Left ventricle myocardium inferior (tissue), 1 donor: Measurements from ENCODE around the gene HSPA1L. TPM values are rescaled to one million over a fixed set of nuclear protein-coding genes. Genes with fewer than 3 reads are reported as not detected.
"Not testable (repeated sequence)": the region's sequence is repeated elsewhere in the genome, so short reads cannot be mapped to it uniquely, and the experiment has no call there.

Experiments
- DNase-seq: peaks from one replicate; pipeline ENCODE4 v3.0.0-alpha.2; 2020
- H3K27ac ChIP-seq: fragments of 200-600 bp; replicated peaks from 2 replicates; pipeline ENCODE4 v1.8.0; 2021
- H3K27me3 ChIP-seq: fragments of 200-600 bp; 2 replicates; pipeline ENCODE4 v1.8.0; 2021; ENCODE audit warnings: low read depth
- H3K36me3 ChIP-seq: fragments of 200-600 bp; 2 replicates; pipeline ENCODE4 v1.8.0; 2021
- H3K4me1 ChIP-seq: fragments of 200-600 bp; 2 replicates; pipeline ENCODE4 v1.8.0; 2021
- H3K4me3 ChIP-seq: fragments of 200-600 bp; 2 replicates; pipeline ENCODE4 v1.8.0; 2021; ENCODE audit warnings: mild to moderate bottlenecking, moderate library complexity
- H3K9me3 ChIP-seq: fragments of 200-600 bp; replicated peaks from 2 replicates; pipeline ENCODE4 v1.8.0; 2021
- CTCF ChIP-seq: fragments of 200-600 bp; IDR thresholded peaks from 2 replicates; pipeline ENCODE4 v1.8.0; 2021; ENCODE audit warnings: antibody characterized with exemption, mild to moderate bottlenecking, borderline replicate concordance
- intact Hi-C: fragments of 100-400 bp; cut with micrococcal nuclease; formaldehyde crosslinking; loops from one replicate; pipeline ENCODE4 v1.11.0; 2022
- total RNA-seq: library from RNA; stranded (reverse); fragmentation: NEBNext Ultra II Directional; extraction: Animal tissue kit (Norgen Biotek cat#: 25700); gene quantifications from one replicate; pipeline ENCODE4 v1.2.1, GENCODE V29; 2021
- donor health status: DM: no; HTN: yes; CAD: no; lungs with severe emphysema.

The HSPA1L gene
- total RNA-seq, 1 donor from 2014 or later: 2.2 TPM

DNA sequence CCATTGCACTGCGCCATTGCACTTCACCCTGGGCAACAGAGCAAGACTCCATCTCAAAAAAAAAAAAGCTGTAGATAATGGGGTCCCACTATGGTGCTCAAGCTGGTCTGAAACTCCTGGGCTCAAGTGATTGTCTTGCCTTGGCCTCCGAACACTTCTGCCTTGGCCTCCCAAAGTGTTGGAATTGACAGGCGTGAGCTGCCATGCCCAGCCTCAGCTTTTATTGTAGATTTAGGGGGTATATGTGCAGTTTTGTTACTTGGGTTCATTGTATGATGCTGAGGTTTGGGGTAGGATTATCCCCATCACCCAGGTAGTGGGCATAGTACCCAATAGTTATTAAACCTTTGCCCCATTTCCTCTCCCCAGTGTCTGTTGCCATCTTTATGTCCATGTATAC, 23.9 kb upstream of the HSPA1L start:
- H3K4me1 ChIP-seq: peaks cover 47% of the 10 kb centered on the region
- H3K27ac ChIP-seq: no peak overlapping the region
- H3K27me3 ChIP-seq: no peaks in the 10 kb centered on the region
- DNase-seq: no peak
- no peak for TF ChIP-seq CTCF
- no peaks in the 10 kb centered on the region for H3K9me3 ChIP-seq
- intact Hi-C loops: no loop called here
- no peak overlapping the region for H3K4me3 ChIP-seq
- peaks cover 51% of the 10 kb centered on the region for H3K36me3 ChIP-seq

GRCh38 chr6:31838114-31838553, 23.1 kb upstream of the HSPA1L start:
- intact Hi-C loops, DNase-seq, H3K27me3 ChIP-seq, H3K9me3 ChIP-seq: not testable (repeated sequence)
- Histone ChIP-seq H3K4me1 (peaks cover 51% of the 10 kb centered on the region), H3K36me3 (peaks cover 51% of the 10 kb centered on the region), H3K4me3 (peak overlapping the region; percentile 99), H3K27ac (peak overlapping the region; percentile 97)

- Histone ChIP-seq H3K27me3 (no peaks in the 10 kb centered on the region), H3K4me3 (peak overlapping the region; percentile 99), H3K27ac (peak overlapping the region; percentile 97), H3K36me3 (peaks cover 51% of the 10 kb centered on the region), H3K9me3 (no peaks in the 10 kb centered on the region), H3K4me1 (peaks cover 54% of the 10 kb centered on the region)
- no peak for DNase-seq
- intact Hi-C loops: no loop called here
- TF ChIP-seq CTCF: no peak
Observed at GRCh38 chr6:31837369-31838113, 22.5 kb upstream of the HSPA1L start.

DNA sequence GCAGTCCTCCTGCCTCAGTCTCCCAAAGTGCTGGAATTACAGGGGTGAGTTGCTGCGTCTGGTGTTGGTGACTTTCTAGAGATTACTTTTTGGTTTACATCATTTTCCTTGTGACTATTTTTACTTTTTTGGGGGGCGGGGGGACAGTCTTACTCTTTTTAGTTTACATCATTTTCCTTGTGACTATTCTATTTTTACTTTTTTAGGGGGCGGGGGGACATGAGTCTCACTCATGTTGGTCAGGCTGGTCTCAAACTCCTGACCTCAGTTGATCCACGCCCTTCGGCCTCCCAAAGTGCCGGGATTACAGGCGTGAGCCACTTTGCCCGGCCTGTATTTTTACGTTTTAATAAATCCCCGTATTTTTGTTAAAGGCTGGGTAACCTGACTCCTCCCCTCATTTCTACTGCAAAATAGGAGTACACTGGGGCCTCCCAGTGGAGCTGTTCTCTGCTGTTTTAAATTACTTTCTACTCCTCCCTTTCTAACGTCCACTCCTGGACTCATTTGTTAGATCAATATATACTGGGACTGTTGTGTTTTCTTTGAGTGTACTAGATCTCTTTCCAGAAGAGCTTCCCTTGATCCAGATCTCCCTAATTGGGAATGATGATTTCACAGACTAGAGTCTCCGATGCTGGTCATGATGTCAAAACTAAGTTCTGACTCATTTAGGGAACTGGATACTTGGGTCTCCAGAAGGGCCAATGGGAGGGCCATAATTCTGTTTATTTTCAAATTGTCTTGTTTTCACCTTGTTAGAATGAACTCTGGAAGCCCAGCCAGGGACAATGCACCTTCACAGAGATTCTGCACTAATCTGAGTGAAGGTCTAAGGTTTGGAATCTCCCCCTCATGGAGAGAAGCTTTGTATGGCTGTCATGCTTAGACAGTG, 21.6 kb upstream of the HSPA1L start:
- Histone ChIP-seq H3K4me3 (peak overlapping the region; percentile 99), H3K27me3 (no peaks in the 10 kb centered on the region), H3K36me3 (peaks cover 51% of the 10 kb centered on the region), H3K9me3 (no peaks in the 10 kb centered on the region), H3K27ac (peak overlapping the region; percentile 97), H3K4me1 (peaks cover 56% of the 10 kb centered on the region)
- DNase-seq: no peak
- intact Hi-C loops: no loop called here
- TF ChIP-seq CTCF: no peak

DNA sequence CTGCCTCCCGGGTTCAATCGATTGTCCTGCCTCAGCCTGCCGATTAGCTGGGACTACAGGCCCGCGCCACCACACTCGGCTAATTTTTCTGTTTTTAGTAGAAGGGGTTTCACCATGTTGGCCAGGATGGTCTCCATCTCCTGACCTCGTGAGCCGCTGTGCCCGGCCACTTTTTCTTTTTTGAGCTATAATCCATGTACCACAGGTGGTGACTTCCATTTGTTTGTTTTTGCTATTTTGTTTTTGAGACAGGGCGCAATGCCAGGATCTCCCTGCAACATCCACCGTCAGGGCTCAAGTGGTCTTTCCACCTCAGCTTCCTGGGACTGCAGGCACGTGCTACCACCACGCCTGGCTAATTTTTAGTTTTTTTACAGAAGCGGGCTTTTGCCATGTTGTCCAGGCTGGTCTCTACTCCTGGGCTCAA, 21.0 kb upstream of the HSPA1L start:
- H3K4me3 ChIP-seq: peak overlapping the region; percentile 99
- no peak for DNase-seq
- no peak for TF ChIP-seq CTCF
- peaks cover 45% of the 10 kb centered on the region for H3K36me3 ChIP-seq
- H3K9me3 ChIP-seq: no peaks in the 10 kb centered on the region
- intact Hi-C loops: no loop called here
- H3K27me3 ChIP-seq: no peaks in the 10 kb centered on the region
- H3K27ac ChIP-seq: peak overlapping the region; percentile 97
- peaks cover 62% of the 10 kb centered on the region for H3K4me1 ChIP-seq
